D721Med (cell line): ENCODE data around the gene FBXO46.

Experiments used
- DNase-seq: peaks from one replicate; pipeline ENCODE4 v3.0.0; 2011; ENCODE audit warnings: low spot score; ENCODE audit not compliant: insufficient read length
- FAIRE-seq: peaks from 2 replicates; lab custom pipeline; 2011; peaks lifted over from hg19 to GRCh38; lab: Jason Lieb, UNC
- CTCF ChIP-seq: IDR thresholded peaks from 2 replicates; pipeline ENCODE4 v1.5.1; 2012; ENCODE audit warnings: mild to moderate bottlenecking, control low read depth; ENCODE audit not compliant: insufficient read depth; ENCODE audit errors: missing control alignments

Gene FBXO46

GRCh38 chr19:45717983-45718650, 12.6 kb downstream of the FBXO46 start:
- no peak for TF ChIP-seq CTCF
- FAIRE-seq: no peak
- no peak for DNase-seq

- TF ChIP-seq CTCF: no peak
- DNase-seq (peak; percentile 85), FAIRE-seq (peak; percentile 44)
Measured at GRCh38 chr19:45717131-45717982, 13.3 kb downstream of the FBXO46 start.

- FAIRE-seq (no peak), DNase-seq (no peak)
- no peak for TF ChIP-seq CTCF
Measured at GRCh38 chr19:45716359-45717130, 14.2 kb downstream of the FBXO46 start.

- DNase-seq: no peak
- TF ChIP-seq CTCF: no peak
- FAIRE-seq: no peak
Measured at GRCh38 chr19:45715139-45715538, 15.6 kb downstream of the FBXO46 start.

GRCh38 chr19:45713141-45713540, 17.6 kb downstream of the FBXO46 start:
- no peak for TF ChIP-seq CTCF
- FAIRE-seq: no peak
- no peak for DNase-seq

GRCh38 chr19:45712699-45713067, 18.0 kb downstream of the FBXO46 start:
- no peak for TF ChIP-seq CTCF
- FAIRE-seq: no peak
- no peak for DNase-seq
